Measurements from ENCODE around the gene FBN1. TPM values are rescaled to one million over a fixed set of nuclear protein-coding genes. Genes with fewer than 3 reads are reported as not detected.

Gene FBN1
- total RNA-seq, 4 donors from 2014 or later = 153 to 266 (median 203) TPM

- H3K36me3 ChIP-seq = no peaks in the 10 kb centered on the region
- no peak overlapping the region for H3K4me3 ChIP-seq
- H3K27me3 ChIP-seq = no peaks in the 10 kb centered on the region
- H3K4me1 ChIP-seq = no peaks in the 10 kb centered on the region
- H3K27ac ChIP-seq = no peak overlapping the region
- 47 to 91% methylated on average over 1 of the region's 1 CpG for WGBS, 2 donors (ENCODE audit: low coverage in 1 of 2)
- ATAC-seq = no peak
- TF ChIP-seq EP300 (IDR thresholded peaks at IDR 0.05) (no peak), POLR2AphosphoS5 (IDR thresholded peaks at IDR 0.05) (no peak), POLR2A (IDR thresholded peaks at IDR 0.05) (no peak)
- TF ChIP-seq, protein P1, sequence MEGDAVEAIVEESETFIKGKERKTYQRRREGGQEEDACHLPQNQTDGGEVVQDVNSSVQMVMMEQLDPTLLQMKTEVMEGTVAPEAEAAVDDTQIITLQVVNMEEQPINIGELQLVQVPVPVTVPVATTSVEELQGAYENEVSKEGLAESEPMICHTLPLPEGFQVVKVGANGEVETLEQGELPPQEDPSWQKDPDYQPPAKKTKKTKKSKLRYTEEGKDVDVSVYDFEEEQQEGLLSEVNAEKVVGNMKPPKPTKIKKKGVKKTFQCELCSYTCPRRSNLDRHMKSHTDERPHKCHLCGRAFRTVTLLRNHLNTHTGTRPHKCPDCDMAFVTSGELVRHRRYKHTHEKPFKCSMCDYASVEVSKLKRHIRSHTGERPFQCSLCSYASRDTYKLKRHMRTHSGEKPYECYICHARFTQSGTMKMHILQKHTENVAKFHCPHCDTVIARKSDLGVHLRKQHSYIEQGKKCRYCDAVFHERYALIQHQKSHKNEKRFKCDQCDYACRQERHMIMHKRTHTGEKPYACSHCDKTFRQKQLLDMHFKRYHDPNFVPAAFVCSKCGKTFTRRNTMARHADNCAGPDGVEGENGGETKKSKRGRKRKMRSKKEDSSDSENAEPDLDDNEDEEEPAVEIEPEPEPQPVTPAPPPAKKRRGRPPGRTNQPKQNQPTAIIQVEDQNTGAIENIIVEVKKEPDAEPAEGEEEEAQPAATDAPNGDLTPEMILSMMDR (IDR thresholded peaks at IDR 0.05) = no peak
- H3K9me3 ChIP-seq = no peaks in the 10 kb centered on the region
These were observed 22.2 kb upstream of the FBN1 start for GRCh38 chr15:48667701-48668100.

DNA sequence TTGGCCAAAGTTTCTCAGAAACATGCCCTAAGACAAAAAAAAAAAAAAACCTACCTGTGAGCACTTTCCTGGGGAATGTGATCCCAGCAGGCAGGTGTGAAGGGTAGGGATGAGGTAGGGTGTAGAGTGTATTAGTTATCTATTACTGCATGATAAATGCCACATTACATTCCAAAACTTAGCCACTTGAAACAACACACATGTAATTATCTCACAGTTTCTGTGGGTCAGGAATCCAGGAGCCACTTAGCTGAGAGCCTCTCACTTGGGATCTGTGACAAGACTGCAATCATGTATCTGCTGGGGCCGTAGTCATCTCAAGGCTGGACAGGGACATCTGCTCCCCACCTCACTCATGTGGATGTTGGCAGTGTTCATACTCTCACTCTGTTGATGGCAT is 18.9 kb upstream of the FBN1 start:
- 86 to 100% methylated on average over 1 of the region's 1 CpG for WGBS, 2 donors (ENCODE audit: low coverage in 1 of 2)
- no peak for ATAC-seq
- H3K4me1 ChIP-seq = no peaks in the 10 kb centered on the region

GRCh38 chr15:48657950-48658591 is 12.6 kb upstream of the FBN1 start:
- H3K27me3 ChIP-seq = no peaks in the 10 kb centered on the region
- H3K36me3 ChIP-seq = no peaks in the 10 kb centered on the region
- H3K9me3 ChIP-seq = no peaks in the 10 kb centered on the region
- H3K4me1 ChIP-seq = no peaks in the 10 kb centered on the region
- TF ChIP-seq POLR2AphosphoS5 (IDR thresholded peaks at IDR 0.05) (no peak), POLR2A (IDR thresholded peaks at IDR 0.05) (no peak), EP300 (IDR thresholded peaks at IDR 0.05) (no peak)
- TF ChIP-seq, protein P1 (IDR thresholded peaks at IDR 0.05) = no peak
- no peak overlapping the region for H3K4me3 ChIP-seq
- 23 to 58% methylated on average over 5 to 6 of the region's 7 CpGs for WGBS, 2 donors (ENCODE audit: low coverage in 1 of 2)
- no peak for ATAC-seq
- H3K27ac ChIP-seq = peak overlapping the region in 1 of 4 donors; percentile 41

More for the DNA sequence above, 18.9 kb upstream of the FBN1 start:
- H3K9me3 ChIP-seq = no peaks in the 10 kb centered on the region
- no peak for TF ChIP-seq POLR2AphosphoS5 (IDR thresholded peaks at IDR 0.05)
- TF ChIP-seq POLR2A (IDR thresholded peaks at IDR 0.05) = no peak
- TF ChIP-seq, protein P1 (IDR thresholded peaks at IDR 0.05) = no peak
- no peak for TF ChIP-seq EP300 (IDR thresholded peaks at IDR 0.05)
- H3K4me3 ChIP-seq = no peak overlapping the region
- H3K36me3 ChIP-seq = no peaks in the 10 kb centered on the region
- H3K27me3 ChIP-seq = no peaks in the 10 kb centered on the region
- no peak overlapping the region for H3K27ac ChIP-seq

- TF ChIP-seq, protein P1 (IDR thresholded peaks at IDR 0.05) = no peak
- TF ChIP-seq POLR2AphosphoS5 (IDR thresholded peaks at IDR 0.05) = no peak
- TF ChIP-seq EP300 (IDR thresholded peaks at IDR 0.05) = no peak
- TF ChIP-seq POLR2A (IDR thresholded peaks at IDR 0.05) = no peak
- H3K4me1 ChIP-seq = no peaks in the 10 kb centered on the region
- H3K9me3 ChIP-seq = no peaks in the 10 kb centered on the region
- no peaks in the 10 kb centered on the region for H3K27me3 ChIP-seq
- H3K4me3 ChIP-seq = no peak overlapping the region
- WGBS, 2 donors (ENCODE audit: low coverage in 1 of 2) = 80 to 100% methylated on average over 1 of the region's 1 CpG
- ATAC-seq = peak; percentile 29
- H3K36me3 ChIP-seq = no peaks in the 10 kb centered on the region
- H3K27ac ChIP-seq = peak overlapping the region in 3 of 4 donors; percentile 17 to 61 (median 35)
These were observed 9.3 kb upstream of the FBN1 start for GRCh38 chr15:48654801-48655200.
